BJ (cell line): ENCODE measurements around the gene FMO5. TPM values are rescaled to one million over a fixed set of nuclear protein-coding genes. Genes with fewer than 3 reads are reported as not detected.
A peak's percentile ranks its signal among the peaks of the same experiment; 100 is the strongest.

Source experiments
- CTCF ChIA-PET: fragments of 350-600 bp; formaldehyde crosslinking; extraction: SDS; loops from one replicate; lab custom pipeline; 2021; ENCODE audit warnings: antibody characterized with exemption, inconsistent platforms; lab: Yijun Ruan, JAX
- POLR2A ChIA-PET: fragments of 300-600 bp; sonication (Branson Sonifier 250); formaldehyde crosslinking; extraction: SDS; loops from one replicate; lab custom pipeline; 2021; ENCODE audit warnings: antibody characterized with exemption; lab: Charles Lee
- DNase-seq: peaks from one replicate; pipeline ENCODE4 v3.0.0-alpha.2; 2011; ENCODE audit warnings: low read depth
- H3K27me3 ChIP-seq: 2 replicates; pipeline ENCODE4 v1.6.0; 2011; ENCODE audit warnings: low read length; ENCODE audit not compliant: control insufficient read depth, insufficient read depth
- H3K36me3 ChIP-seq: 2 replicates; pipeline ENCODE4 v1.5.1; 2011; ENCODE audit warnings: low read length; ENCODE audit not compliant: control insufficient read depth, insufficient read depth
- H3K4me3 ChIP-seq: 2 replicates; pipeline ENCODE4 v1.5.1; 2011; ENCODE audit warnings: low read depth, mild to moderate bottlenecking, control low read depth, low read length
- polyA plus RNA-seq: library from polyadenylated mRNA; depleted of rRNA; stranded (reverse); fragments of >200 nt; gene quantifications from 2 replicates; pipeline ENCODE4 v1.2.3, GENCODE V29; 2011
- TF ChIP-seq, protein P1 (sequence below): IDR thresholded peaks from 2 replicates; pipeline ENCODE4 v1.5.1; 2011; ENCODE audit warnings: low read depth, mild to moderate bottlenecking, control low read depth, inconsistent platforms, low read length, moderate library complexity; ENCODE audit not compliant: insufficient read depth

Gene FMO5
- polyA plus RNA-seq, 1 experiment, result 0.39 TPM

DNA sequence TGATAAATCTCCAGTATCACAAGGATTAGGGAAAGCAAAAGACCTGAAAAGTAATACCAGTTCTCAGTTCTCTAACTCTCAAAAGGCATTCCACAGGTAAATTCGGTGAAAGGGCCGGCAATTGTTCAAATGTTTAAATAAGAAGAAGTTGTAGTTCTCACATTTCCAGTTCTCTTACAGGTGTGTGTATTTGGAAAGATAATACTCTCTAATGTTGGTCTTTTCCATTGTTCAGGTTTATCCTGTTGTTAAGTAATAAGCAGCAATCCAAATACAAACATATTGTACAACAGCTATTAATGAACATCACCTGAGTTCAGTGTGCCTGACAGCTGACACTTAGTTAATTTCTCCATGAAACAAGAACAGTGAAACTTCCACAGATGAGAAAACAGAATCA lies 39.7 kb downstream of the FMO5 start:
- Histone ChIP-seq H3K27me3 (no peaks in the 10 kb centered on the region), H3K4me3 (no peak overlapping the region), H3K36me3 (no peaks in the 10 kb centered on the region)
- DNase-seq, result no peak
- TF ChIP-seq, protein P1, sequence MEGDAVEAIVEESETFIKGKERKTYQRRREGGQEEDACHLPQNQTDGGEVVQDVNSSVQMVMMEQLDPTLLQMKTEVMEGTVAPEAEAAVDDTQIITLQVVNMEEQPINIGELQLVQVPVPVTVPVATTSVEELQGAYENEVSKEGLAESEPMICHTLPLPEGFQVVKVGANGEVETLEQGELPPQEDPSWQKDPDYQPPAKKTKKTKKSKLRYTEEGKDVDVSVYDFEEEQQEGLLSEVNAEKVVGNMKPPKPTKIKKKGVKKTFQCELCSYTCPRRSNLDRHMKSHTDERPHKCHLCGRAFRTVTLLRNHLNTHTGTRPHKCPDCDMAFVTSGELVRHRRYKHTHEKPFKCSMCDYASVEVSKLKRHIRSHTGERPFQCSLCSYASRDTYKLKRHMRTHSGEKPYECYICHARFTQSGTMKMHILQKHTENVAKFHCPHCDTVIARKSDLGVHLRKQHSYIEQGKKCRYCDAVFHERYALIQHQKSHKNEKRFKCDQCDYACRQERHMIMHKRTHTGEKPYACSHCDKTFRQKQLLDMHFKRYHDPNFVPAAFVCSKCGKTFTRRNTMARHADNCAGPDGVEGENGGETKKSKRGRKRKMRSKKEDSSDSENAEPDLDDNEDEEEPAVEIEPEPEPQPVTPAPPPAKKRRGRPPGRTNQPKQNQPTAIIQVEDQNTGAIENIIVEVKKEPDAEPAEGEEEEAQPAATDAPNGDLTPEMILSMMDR, result no peak
- CTCF ChIA-PET, result interaction anchor here (0.8 kb wide), 1 partner anchor 12 kb away, joined by 3 read pairs; no protein-coding TSS in a partner anchor
- POLR2A ChIA-PET, result no interaction called here

DNA sequence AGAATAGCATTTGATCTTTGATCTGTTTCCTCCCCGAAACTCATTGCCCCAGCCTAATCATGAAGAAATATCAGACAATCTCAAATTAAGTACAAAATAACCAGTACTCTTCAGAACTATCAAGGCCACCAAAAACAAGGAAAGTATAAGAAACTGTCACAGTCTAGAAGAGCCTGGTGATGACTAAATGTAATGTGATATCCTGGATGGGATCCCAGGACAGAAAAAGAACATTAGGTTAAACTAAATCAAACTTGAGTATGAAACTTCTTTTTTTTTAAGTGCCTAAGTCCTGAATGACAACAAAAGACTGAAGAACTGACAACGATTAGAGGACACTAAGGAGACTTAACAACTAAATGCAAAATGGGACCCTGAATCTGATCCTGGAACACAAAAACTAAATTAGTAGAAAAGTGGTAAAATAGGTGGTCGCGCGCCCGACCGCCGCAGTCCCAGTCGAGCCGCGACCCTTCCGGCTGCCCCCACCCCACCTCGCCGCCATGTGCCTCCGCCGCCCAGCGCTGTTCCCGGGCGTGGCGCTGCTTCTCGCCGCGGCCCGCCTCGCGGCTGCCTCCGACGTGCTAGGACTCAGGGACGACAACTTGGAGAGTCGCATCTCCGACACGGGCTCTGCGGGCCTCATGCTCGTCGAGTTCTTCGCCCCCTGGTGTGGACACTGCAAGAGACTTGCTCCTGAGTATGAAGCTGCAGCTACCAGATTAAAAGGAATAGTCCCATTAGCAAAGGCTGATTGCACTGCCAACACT lies 47.3 kb downstream of the FMO5 start:
- CTCF ChIA-PET, result interaction anchor here (0.8 kb wide), 1 partner anchor 12 kb away, joined by 3 read pairs; no protein-coding TSS in a partner anchor
- Histone ChIP-seq H3K27me3 (no peaks in the 10 kb centered on the region), H3K36me3 (no peaks in the 10 kb centered on the region), H3K4me3 (peak overlapping the region; percentile 7; the same call in 1 of the 2 replicates)
- DNase-seq, result no peak
- TF ChIP-seq, protein P1, result no peak
- POLR2A ChIA-PET, result no interaction called here

DNA sequence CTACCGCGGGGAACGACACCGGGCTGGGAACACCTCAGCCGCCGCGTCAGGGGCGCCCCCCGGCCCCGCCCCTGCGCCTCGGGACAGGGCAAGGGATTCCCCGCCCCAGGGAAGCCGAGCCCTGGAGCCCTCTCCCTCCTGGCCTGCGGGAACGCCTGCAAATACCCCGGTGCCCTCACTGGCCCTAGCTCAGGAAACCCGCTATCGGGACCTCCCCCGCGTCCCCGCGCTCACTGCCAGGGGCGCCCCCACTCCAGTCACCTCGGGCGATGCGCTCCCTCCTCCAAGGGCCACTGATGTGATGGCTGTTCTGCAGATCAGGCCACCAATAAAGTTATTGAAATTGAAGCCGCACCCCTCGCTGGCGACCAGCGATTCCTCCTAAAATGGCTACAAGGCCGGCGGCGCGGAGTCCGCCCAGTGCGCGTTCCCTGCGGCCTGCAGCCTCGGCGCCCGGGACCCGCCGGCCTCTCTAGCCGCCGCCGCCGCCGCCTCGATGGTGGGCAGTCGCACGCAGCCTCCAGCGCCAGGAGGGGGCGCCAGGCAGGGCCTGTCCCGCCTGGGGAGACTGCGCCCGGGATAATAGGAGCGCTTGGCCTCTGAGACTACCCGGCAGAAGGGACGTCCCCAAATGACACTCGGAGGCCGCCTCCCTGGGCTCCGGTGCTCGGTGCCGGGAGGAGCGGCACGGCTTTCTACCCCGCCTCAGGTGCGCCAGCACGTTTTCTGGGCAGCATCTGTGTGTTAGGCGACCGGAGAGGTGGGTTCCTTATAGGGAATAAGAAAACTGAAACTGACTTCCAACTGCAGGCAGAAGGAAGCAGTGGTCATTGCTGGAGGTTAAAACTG lies 52.7 kb downstream of the FMO5 start, which contains the start of gene PRKAB2:
PRKAB2 (minus strand) TSS at position 303 of the 849 bp plus-strand sequence. CDS start 326 bp downstream, outside the sequence.
- ChIA-PET POLR2A (interaction anchor here (0.9 kb wide), 1 partner anchor 17 kb away, joined by 3 read pairs; no protein-coding TSS in a partner anchor), CTCF (interaction anchor here (0.6 to 1.6 kb wide), 10 partner anchors 9 to 498 kb away, joined by 3 to 28 read pairs (median 4); partner anchors contain the start of genes ACP6 and CHD1L)
- no peaks in the 10 kb centered on the region for H3K27me3 ChIP-seq
- DNase-seq, result peak; percentile 80
- H3K36me3 ChIP-seq, result no peaks in the 10 kb centered on the region
- peak within 1 kb of the TSS; percentile 91 for H3K4me3 ChIP-seq
- TF ChIP-seq, protein P1, result peak; percentile 76

DNA sequence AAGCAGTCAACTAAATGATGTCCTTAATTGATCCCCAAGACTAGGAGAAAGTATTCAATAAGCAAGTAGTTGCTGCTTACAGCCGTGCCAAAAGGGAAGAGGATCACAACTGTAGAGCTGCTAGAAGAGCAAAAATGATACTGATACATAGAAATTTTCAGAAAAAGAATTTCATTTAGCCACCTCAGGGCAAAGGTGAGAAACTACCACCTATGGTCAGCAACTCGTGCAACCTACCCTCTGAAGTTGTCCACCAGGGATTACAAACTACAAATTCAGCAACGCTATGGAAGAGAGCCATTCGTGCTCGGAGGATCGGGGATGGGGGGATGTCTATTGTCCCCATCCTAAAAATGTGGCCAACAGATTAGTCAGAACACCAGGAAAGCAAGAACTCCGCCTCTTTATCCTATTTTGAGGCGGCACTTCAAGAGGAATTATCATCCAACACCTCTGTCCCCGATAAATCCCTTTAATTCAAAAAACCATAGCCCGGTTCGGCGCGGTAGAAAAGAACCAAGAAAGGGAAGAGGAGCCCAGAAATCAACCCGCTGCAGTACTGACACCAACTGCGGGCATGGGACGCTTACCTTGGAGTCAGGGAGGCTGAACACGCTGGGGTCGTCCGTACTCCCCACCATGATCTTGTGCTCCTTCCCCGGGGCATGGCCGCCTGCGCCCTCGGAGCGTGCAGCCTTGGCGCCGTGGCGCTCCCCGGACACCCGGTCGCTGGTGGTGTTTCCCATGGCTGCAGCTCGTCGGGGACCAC lies 53.6 kb downstream of the FMO5 start:
- Histone ChIP-seq H3K27me3 (no peaks in the 10 kb centered on the region), H3K4me3 (peak overlapping the region; percentile 91), H3K36me3 (no peaks in the 10 kb centered on the region)
- DNase-seq, result no peak
- POLR2A ChIA-PET, result no interaction called here
- TF ChIP-seq, protein P1, result no peak
- CTCF ChIA-PET, result interaction anchor here (0.6 to 3.4 kb wide), 7 partner anchors 10 to 499 kb away, joined by 3 to 13 read pairs (median 4); partner anchors contain the start of genes ACP6 and CHD1L
